DND-41 (cell line): Measurements from ENCODE around the gene RRAGB.

Source experiments
- ATAC-seq: fragments of 200-7000 bp; cut with Tn5 transposase; 3 replicates; pipeline ENCODE4 v1.9.1; 2021; ENCODE audit warnings: low read depth; ENCODE audit not compliant: insufficient read depth
- DNase-seq: peaks from one replicate; pipeline ENCODE4 v3.0.0-alpha.2; 2020
- H2AFZ ChIP-seq: 2 replicates; pipeline ENCODE4 v1.6.0; 2012; ENCODE audit warnings: low read depth, low read length
- H3K27ac ChIP-seq: 2 replicates; pipeline ENCODE4 v1.5.1; 2012; ENCODE audit warnings: low read length, inconsistent platforms
- H3K27me3 ChIP-seq: fragments of 200-600 bp; sonication (generic); 2 replicates; pipeline ENCODE4 v1.6.0; 2012; ENCODE audit warnings: low read length, mild to moderate bottlenecking, inconsistent platforms; ENCODE audit not compliant: insufficient read depth, poor library complexity
- H3K36me3 ChIP-seq: 2 replicates; pipeline ENCODE4 v1.5.1; 2012; ENCODE audit warnings: low read length, inconsistent platforms; ENCODE audit not compliant: insufficient read depth
- H3K4me1 ChIP-seq: 2 replicates; pipeline ENCODE4 v1.5.1; 2012; ENCODE audit warnings: mild to moderate bottlenecking, low read length; ENCODE audit not compliant: insufficient read depth
- H3K4me2 ChIP-seq: 2 replicates; pipeline ENCODE4 v1.6.0; 2012; ENCODE audit warnings: mild to moderate bottlenecking, moderate library complexity, low read length, inconsistent platforms; ENCODE audit not compliant: insufficient read depth
- H3K4me3 ChIP-seq, 2 experiments: fragments of 200-600 bp in 1 of 2; shearing (Covaris generic) in 1 of 2; 2 replicates each; pipeline ENCODE4 v1.5.1; 2012 to 2016; ENCODE audit warnings: inconsistent platforms in 2 of 2, low read length in 2 of 2, mild to moderate bottlenecking in 2 of 2, low read depth in 1 of 2, moderate library complexity in 1 of 2
- H3K79me2 ChIP-seq: 2 replicates; pipeline ENCODE4 v1.6.0; 2012; ENCODE audit warnings: low read length, inconsistent platforms; ENCODE audit not compliant: insufficient read depth
- H3K9ac ChIP-seq: 2 replicates; pipeline ENCODE4 v1.6.0; 2012; ENCODE audit warnings: low read depth, mild to moderate bottlenecking, inconsistent platforms, low read length, moderate library complexity
- H3K9me3 ChIP-seq: 2 replicates; pipeline ENCODE4 v1.5.1; 2012; ENCODE audit warnings: low read length, moderate library complexity, mild to moderate bottlenecking, inconsistent platforms; ENCODE audit not compliant: insufficient read depth, severe bottlenecking
- H4K20me1 ChIP-seq: 2 replicates; pipeline ENCODE4 v1.6.0; 2012; ENCODE audit warnings: low read length; ENCODE audit not compliant: insufficient read depth
- EZH2 ChIP-seq: IDR thresholded peaks from 3 replicates; pipeline ENCODE4 v1.6.1; 2012; ENCODE audit warnings: borderline replicate concordance, low read depth, mild to moderate bottlenecking, moderate library complexity, low read length, inconsistent platforms; ENCODE audit not compliant: severe bottlenecking
- TF ChIP-seq, protein P1 (sequence below): IDR thresholded peaks from 2 replicates; pipeline ENCODE4 v1.5.1; 2012; ENCODE audit warnings: borderline replicate concordance, low read length, moderate library complexity, mild to moderate bottlenecking; ENCODE audit not compliant: poor library complexity, severe bottlenecking; ENCODE audit errors: extremely low read depth

The RRAGB gene

DNA sequence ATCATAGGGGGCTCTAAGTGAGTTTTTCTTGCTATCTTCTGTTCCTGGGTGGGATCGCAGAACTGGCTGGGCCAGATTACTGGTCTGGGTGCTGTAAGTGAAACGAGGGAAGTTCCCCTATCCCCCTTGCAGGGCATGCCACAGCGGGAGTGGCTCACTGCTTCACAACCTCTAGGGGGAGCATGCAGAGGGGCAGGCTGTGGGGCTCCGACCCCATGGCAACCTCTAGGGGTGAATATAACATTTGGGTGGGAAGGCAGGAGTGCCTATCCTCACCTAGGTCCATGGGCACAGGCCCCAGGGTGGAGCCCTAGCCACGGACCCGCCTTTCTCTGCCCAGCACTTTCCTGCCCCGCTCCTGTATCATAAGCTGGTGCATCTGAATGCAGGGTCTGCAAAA, 1.7 kb upstream of the RRAGB start:
- Histone ChIP-seq H3K36me3 (no peaks in the 10 kb centered on the region), H3K79me2 (peaks cover 9% of the 10 kb centered on the region; the same call in 1 of the 2 replicates), H2AFZ (no peak overlapping the region), H3K4me2 (no peak overlapping the region), H3K4me3 (no peak overlapping the region), H3K27ac (no peak overlapping the region), H3K9ac (no peak overlapping the region), H3K9me3 (no peaks in the 10 kb centered on the region), H3K27me3 (no peaks in the 10 kb centered on the region), H4K20me1 (no peaks in the 10 kb centered on the region), H3K4me1 (peaks cover 21% of the 10 kb centered on the region)
- TF ChIP-seq, protein P1, sequence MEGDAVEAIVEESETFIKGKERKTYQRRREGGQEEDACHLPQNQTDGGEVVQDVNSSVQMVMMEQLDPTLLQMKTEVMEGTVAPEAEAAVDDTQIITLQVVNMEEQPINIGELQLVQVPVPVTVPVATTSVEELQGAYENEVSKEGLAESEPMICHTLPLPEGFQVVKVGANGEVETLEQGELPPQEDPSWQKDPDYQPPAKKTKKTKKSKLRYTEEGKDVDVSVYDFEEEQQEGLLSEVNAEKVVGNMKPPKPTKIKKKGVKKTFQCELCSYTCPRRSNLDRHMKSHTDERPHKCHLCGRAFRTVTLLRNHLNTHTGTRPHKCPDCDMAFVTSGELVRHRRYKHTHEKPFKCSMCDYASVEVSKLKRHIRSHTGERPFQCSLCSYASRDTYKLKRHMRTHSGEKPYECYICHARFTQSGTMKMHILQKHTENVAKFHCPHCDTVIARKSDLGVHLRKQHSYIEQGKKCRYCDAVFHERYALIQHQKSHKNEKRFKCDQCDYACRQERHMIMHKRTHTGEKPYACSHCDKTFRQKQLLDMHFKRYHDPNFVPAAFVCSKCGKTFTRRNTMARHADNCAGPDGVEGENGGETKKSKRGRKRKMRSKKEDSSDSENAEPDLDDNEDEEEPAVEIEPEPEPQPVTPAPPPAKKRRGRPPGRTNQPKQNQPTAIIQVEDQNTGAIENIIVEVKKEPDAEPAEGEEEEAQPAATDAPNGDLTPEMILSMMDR = peak; percentile 6
- TF ChIP-seq EZH2 = no peak
- no peak for DNase-seq
- ATAC-seq = no peak

DNA sequence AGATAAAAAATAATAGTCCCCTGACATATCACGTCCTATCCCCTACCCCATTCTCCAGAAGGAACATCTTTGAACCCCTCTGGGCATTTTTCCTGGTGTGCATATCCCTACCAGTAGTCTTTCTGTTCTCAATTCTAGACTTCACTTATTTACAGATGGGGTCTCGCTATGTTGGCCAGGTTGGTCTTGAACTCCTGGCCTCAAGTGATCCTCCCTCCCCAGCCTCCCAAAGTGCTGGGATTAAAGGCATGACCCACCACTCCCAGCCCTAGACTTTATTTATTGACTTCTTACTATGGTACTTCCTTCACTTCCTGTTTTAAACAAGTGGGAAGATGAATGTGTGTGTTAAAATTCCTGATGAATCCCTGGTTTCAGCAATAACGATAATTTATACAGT, 612 bp upstream of the RRAGB start:
- Histone ChIP-seq H3K27me3 (no peaks in the 10 kb centered on the region), H3K9ac (peak overlapping the region; percentile 42; the same call in 1 of the 2 replicates), H3K4me3 (peak overlapping the region; percentile 39 to 73; a peak in 3 of 4 replicates), H3K36me3 (no peaks in the 10 kb centered on the region), H2AFZ (peak overlapping the region; percentile 78), H3K79me2 (peaks cover 9% of the 10 kb centered on the region; the same call in 1 of the 2 replicates), H3K4me1 (peaks cover 21% of the 10 kb centered on the region), H4K20me1 (no peaks in the 10 kb centered on the region), H3K27ac (peak overlapping the region; percentile 67), H3K4me2 (peak overlapping the region; percentile 61), H3K9me3 (no peaks in the 10 kb centered on the region)
- no peak for ATAC-seq
- DNase-seq = no peak
- TF ChIP-seq, protein P1 = no peak
- no peak for TF ChIP-seq EZH2

DNA sequence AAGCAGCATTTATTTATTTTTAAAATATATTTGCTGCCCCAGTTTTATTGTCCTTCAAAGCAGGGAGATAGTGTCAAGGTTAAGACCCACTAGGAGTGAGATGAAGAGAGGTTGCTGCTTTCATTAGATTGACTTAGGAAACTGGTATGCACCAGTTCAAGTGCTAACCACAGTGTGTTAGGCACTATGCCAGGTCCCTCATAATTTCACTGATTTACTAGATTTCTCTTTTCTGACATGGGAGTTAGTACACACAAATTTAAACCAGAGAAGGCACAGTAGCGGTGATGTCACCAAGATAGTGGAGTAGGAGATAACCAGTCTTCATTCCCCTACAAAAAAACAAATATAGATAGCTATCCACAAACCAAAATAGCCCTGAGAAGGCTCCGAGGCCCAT, 14.3 kb downstream of the RRAGB start:
- H3K36me3 ChIP-seq = peaks cover 56% of the 10 kb centered on the region
- H3K4me3 ChIP-seq = no peak overlapping the region
- H3K27me3 ChIP-seq = no peaks in the 10 kb centered on the region
- H2AFZ ChIP-seq = no peak overlapping the region
- TF ChIP-seq EZH2 = no peak
- TF ChIP-seq, protein P1 = no peak
- no peak overlapping the region for H3K4me2 ChIP-seq
- ATAC-seq = no peak
- no peaks in the 10 kb centered on the region for H4K20me1 ChIP-seq
- H3K79me2 ChIP-seq = no peaks in the 10 kb centered on the region
- no peak for DNase-seq
- H3K27ac ChIP-seq = no peak overlapping the region
- no peak overlapping the region for H3K9ac ChIP-seq
- no peaks in the 10 kb centered on the region for H3K9me3 ChIP-seq
- no peaks in the 10 kb centered on the region for H3K4me1 ChIP-seq

DNA sequence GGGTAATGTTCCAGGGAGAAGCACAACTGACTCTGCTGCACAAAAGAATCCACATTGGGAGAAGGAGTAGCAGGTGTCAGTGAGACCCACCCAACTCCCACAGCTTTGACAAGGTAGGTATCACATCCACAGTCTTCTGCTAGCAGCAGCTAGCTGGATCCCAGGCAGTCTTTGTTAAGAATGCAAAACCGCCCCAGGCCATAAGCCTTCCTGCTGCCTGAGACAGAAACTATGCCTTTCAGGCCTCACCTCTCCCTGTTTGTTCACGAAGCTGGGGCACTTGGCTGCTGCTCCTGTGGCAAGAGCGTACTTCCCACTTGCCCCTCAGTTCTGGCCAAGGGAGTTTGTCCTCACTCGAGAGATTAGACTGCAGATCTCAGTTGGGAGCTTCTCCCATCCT, 21.4 kb downstream of the RRAGB start:
- no peaks in the 10 kb centered on the region for H3K27me3 ChIP-seq
- no peak overlapping the region for H3K9ac ChIP-seq
- DNase-seq (no peak), ATAC-seq (no peak)
- H3K27ac ChIP-seq = no peak overlapping the region
- no peaks in the 10 kb centered on the region for H4K20me1 ChIP-seq
- no peak overlapping the region for H3K4me3 ChIP-seq
- H3K9me3 ChIP-seq = no peaks in the 10 kb centered on the region
- H3K4me2 ChIP-seq = no peak overlapping the region
- no peaks in the 10 kb centered on the region for H3K79me2 ChIP-seq
- H2AFZ ChIP-seq = no peak overlapping the region
- TF ChIP-seq, protein P1 = no peak
- TF ChIP-seq EZH2 = no peak
- H3K4me1 ChIP-seq = no peaks in the 10 kb centered on the region
- peaks cover 61% of the 10 kb centered on the region for H3K36me3 ChIP-seq
